ENCODE results near the gene HMGN2. TPM values are rescaled to one million over a fixed set of nuclear protein-coding genes. Genes with fewer than 3 reads are reported as not detected.
A peak's percentile ranks its signal among the peaks of the same experiment; 100 is the strongest.

HMGN2 gene
- total and polyA plus RNA-seq, 2 of the 13 experiments (the other 11 are each of a cell fraction or from before 2014, with no cell fraction given), result 63.4 to 343 TPM

DNA sequence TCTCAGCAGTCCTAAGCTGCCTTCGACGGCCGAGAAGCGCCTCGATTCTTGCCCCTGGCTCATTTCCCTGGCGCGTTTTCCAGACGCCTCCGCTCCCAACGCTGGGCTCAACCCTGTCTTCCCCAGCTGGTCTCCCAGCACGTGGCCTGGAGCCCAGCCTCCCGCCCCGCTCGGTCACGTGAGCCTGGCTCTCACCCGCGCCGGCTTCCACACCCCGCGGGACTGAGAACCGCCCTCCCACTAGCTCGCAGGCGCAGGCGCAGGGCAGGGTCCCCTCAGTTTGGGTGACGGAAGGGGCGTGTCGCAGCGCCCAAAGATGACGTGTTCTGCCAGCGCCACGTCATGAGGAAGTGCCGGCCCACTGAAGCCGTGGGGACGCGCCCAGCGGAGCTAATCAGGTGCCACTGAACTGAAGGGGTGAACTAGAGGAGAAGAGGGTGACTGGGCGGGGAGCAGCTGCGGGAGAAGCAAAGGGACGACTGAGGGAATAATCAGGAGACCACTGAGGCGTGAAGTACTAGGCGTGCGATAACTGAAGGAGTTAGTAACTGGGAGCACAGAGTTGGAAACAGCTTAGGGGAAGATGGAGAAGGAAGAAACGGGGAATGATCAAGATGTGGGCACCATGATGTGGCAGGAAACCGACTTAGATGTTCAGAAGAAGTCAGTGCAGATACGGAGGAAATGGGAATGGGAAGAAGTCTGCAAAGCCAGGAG lies 40.1 kb upstream of the HMGN2 start, which contains the start of gene DHDDS (continued):
- TF ChIP-seq, protein P1, sequence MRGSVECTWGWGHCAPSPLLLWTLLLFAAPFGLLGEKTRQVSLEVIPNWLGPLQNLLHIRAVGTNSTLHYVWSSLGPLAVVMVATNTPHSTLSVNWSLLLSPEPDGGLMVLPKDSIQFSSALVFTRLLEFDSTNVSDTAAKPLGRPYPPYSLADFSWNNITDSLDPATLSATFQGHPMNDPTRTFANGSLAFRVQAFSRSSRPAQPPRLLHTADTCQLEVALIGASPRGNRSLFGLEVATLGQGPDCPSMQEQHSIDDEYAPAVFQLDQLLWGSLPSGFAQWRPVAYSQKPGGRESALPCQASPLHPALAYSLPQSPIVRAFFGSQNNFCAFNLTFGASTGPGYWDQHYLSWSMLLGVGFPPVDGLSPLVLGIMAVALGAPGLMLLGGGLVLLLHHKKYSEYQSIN (CRISPR knock-in tag; IDR thresholded peaks at IDR 0.05; ENCODE audit: borderline replicate concordance), result no peak
- peak; percentile 100 for TF ChIP-seq ZNF33B (CRISPR knock-in tag; IDR thresholded peaks at IDR 0.05)
- TF ChIP-seq, protein P2, sequence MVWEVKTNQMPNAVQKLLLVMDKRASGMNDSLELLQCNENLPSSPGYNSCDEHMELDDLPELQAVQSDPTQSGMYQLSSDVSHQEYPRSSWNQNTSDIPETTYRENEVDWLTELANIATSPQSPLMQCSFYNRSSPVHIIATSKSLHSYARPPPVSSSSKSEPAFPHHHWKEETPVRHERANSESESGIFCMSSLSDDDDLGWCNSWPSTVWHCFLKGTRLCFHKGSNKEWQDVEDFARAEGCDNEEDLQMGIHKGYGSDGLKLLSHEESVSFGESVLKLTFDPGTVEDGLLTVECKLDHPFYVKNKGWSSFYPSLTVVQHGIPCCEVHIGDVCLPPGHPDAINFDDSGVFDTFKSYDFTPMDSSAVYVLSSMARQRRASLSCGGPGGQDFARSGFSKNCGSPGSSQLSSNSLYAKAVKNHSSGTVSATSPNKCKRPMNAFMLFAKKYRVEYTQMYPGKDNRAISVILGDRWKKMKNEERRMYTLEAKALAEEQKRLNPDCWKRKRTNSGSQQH (CRISPR knock-in tag; IDR thresholded peaks at IDR 0.05; ENCODE audit: low read depth), result peak; percentile 84; the same call in 1 of the 2 replicates
- peak; percentile 95 for TF ChIP-seq ELF4 (CRISPR knock-in tag; IDR thresholded peaks at IDR 0.05; ENCODE audit: borderline replicate concordance)
- TF ChIP-seq TAF15 (IDR thresholded peaks at IDR 0.05; ENCODE audit: low read depth, low read length, poor library complexity, severe bottlenecking), result no peak
- peak; percentile 68 for TF ChIP-seq FOXA3 (CRISPR knock-in tag; IDR thresholded peaks at IDR 0.05)
- peak; percentile 91; the same call in 1 of the 2 replicates for TF ChIP-seq TP53 (CRISPR knock-in tag; conservative IDR thresholded peaks at IDR 0.05)
- TF ChIP-seq ZNF598 (CRISPR knock-in tag; IDR thresholded peaks at IDR 0.05; ENCODE audit: borderline replicate concordance), result peak; percentile 96; the same call in 1 of the 2 replicates
- peak; percentile 95 for TF ChIP-seq ZSCAN21 (CRISPR knock-in tag; IDR thresholded peaks at IDR 0.05; ENCODE audit: borderline replicate concordance)
- peak; percentile 71; the same call in 1 of the 2 replicates for TF ChIP-seq ZNF552 (CRISPR knock-in tag; IDR thresholded peaks at IDR 0.05; ENCODE audit: borderline replicate concordance)
- TF ChIP-seq ZNF143 (CRISPR knock-in tag; IDR thresholded peaks at IDR 0.05), result peak; percentile 56; the same call in 1 of the 2 replicates
- TF ChIP-seq, protein P3, sequence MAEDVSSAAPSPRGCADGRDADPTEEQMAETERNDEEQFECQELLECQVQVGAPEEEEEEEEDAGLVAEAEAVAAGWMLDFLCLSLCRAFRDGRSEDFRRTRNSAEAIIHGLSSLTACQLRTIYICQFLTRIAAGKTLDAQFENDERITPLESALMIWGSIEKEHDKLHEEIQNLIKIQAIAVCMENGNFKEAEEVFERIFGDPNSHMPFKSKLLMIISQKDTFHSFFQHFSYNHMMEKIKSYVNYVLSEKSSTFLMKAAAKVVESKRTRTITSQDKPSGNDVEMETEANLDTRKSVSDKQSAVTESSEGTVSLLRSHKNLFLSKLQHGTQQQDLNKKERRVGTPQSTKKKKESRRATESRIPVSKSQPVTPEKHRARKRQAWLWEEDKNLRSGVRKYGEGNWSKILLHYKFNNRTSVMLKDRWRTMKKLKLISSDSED (CRISPR knock-in tag; IDR thresholded peaks at IDR 0.05), result 0 out of 2 replicates have a peak, but pooled peaks have one; percentile 35
- TF ChIP-seq ZNF543 (CRISPR knock-in tag; IDR thresholded peaks at IDR 0.05), result no peak
- no peak for TF ChIP-seq ZNF180 (CRISPR knock-in tag; IDR thresholded peaks at IDR 0.05; ENCODE audit: borderline replicate concordance, low read depth)
- no peak for TF ChIP-seq SCMH1 (CRISPR knock-in tag; IDR thresholded peaks at IDR 0.05; ENCODE audit: borderline replicate concordance)
- peak; percentile 66 for TF ChIP-seq NFYC (CRISPR knock-in tag; IDR thresholded peaks at IDR 0.05)
- TF ChIP-seq, protein P4, sequence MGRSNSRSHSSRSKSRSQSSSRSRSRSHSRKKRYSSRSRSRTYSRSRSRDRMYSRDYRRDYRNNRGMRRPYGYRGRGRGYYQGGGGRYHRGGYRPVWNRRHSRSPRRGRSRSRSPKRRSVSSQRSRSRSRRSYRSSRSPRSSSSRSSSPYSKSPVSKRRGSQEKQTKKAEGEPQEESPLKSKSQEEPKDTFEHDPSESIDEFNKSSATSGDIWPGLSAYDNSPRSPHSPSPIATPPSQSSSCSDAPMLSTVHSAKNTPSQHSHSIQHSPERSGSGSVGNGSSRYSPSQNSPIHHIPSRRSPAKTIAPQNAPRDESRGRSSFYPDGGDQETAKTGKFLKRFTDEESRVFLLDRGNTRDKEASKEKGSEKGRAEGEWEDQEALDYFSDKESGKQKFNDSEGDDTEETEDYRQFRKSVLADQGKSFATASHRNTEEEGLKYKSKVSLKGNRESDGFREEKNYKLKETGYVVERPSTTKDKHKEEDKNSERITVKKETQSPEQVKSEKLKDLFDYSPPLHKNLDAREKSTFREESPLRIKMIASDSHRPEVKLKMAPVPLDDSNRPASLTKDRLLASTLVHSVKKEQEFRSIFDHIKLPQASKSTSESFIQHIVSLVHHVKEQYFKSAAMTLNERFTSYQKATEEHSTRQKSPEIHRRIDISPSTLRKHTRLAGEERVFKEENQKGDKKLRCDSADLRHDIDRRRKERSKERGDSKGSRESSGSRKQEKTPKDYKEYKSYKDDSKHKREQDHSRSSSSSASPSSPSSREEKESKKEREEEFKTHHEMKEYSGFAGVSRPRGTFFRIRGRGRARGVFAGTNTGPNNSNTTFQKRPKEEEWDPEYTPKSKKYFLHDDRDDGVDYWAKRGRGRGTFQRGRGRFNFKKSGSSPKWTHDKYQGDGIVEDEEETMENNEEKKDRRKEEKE (IDR thresholded peaks at IDR 0.05), result no peak
- TF ChIP-seq ZNF660 (CRISPR knock-in tag; IDR thresholded peaks at IDR 0.05; ENCODE audit: borderline replicate concordance, low read depth), result no peak
- TF ChIP-seq, protein P5, sequence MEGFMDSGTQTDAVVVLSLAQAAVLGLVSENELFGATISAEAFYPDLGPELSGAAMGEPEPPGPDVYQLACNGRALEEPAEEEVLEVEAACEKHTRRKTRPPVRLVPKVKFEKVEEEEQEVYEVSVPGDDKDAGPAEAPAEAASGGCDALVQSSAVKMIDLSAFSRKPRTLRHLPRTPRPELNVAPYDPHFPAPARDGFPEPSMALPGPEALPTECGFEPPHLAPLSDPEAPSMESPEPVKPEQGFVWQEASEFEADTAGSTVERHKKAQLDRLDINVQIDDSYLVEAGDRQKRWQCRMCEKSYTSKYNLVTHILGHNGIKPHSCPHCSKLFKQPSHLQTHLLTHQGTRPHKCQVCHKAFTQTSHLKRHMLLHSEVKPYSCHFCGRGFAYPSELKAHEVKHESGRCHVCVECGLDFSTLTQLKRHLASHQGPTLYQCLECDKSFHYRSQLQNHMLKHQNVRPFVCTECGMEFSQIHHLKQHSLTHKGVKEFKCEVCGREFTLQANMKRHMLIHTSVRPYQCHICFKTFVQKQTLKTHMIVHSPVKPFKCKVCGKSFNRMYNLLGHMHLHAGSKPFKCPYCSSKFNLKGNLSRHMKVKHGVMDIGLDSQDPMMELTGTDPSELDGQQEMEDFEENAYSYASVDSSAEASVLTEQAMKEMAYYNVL (CRISPR knock-in tag; IDR thresholded peaks at IDR 0.05; ENCODE audit: borderline replicate concordance), result peak; percentile 86
- peak; percentile 92; the same call in 1 of the 2 replicates for TF ChIP-seq SALL2 (CRISPR knock-in tag; IDR thresholded peaks at IDR 0.05)

Measured in HepG2 (cell line).